ENCODE results near the gene STOM.

- no peak for TF ChIP-seq CTCF (IDR thresholded peaks at IDR 0.05)
- peak; percentile 59 to 81 for TF ChIP-seq POLR2A (IDR thresholded peaks at IDR 0.05)
- TF ChIP-seq POLR2AphosphoS5 (IDR thresholded peaks at IDR 0.05) = peak; percentile 45
- no peak for TF ChIP-seq EP300 (IDR thresholded peaks at IDR 0.05)
These were observed 70.4 kb downstream of the STOM start for GRCh38 chr9:121299467-121300282.

Data from gastroesophageal sphincter (tissue), 3 donors.